Neural progenitor cell (in vitro differentiated cells): Measurements from ENCODE around the gene CCND3. TPM values are rescaled to one million over a fixed set of nuclear protein-coding genes. Genes with fewer than 3 reads are reported as not detected.

ENCODE experiments used
- DNase-seq: peaks from one replicate; pipeline ENCODE4 v3.0.0-alpha.2; 2016; ENCODE audit warnings: low spot score
- H2AFZ ChIP-seq: fragments of 200-600 bp; sonication (generic); replicated peaks from 2 replicates; pipeline ENCODE4 v1.6.1; 2016; ENCODE audit warnings: antibody characterized with exemption
- H3F3A ChIP-seq: fragments of 200-600 bp; sonication (generic); 2 replicates; pipeline ENCODE4 v1.6.1; 2016; ENCODE audit warnings: antibody characterized with exemption, low read depth
- H3K27ac ChIP-seq: fragments of 200-600 bp; sonication (generic); 2 replicates; pipeline ENCODE4 v1.5.1; 2016; ENCODE audit warnings: mild to moderate bottlenecking
- H3K27me3 ChIP-seq: fragments of 200-600 bp; sonication (generic); 2 replicates; pipeline ENCODE4 v1.6.1; 2016; ENCODE audit warnings: mild to moderate bottlenecking, moderate library complexity
- H3K36me3 ChIP-seq: fragments of 200-600 bp; sonication (generic); 2 replicates; pipeline ENCODE4 v1.5.1; 2016
- H3K4me1 ChIP-seq: fragments of 200-600 bp; sonication (generic); 2 replicates; pipeline ENCODE4 v1.6.1; 2016; ENCODE audit warnings: mixed run types
- H3K4me2 ChIP-seq: fragments of 200-600 bp; sonication (generic); 2 replicates; pipeline ENCODE4 v1.6.1; 2016
- H3K4me3 ChIP-seq: fragments of 200-600 bp; sonication (generic); 2 replicates; pipeline ENCODE4 v1.5.1; 2016
- H3K79me2 ChIP-seq: fragments of 200-600 bp; sonication (generic); 2 replicates; pipeline ENCODE4 v1.6.1; 2016; ENCODE audit warnings: low read depth
- H3K9ac ChIP-seq: fragments of 200-600 bp; sonication (generic); 2 replicates; pipeline ENCODE4 v1.6.1; 2016
- H3K9me3 ChIP-seq: fragments of 200-600 bp; sonication (generic); 2 replicates; pipeline ENCODE4 v1.5.1; 2016; ENCODE audit warnings: low read depth
- H4K20me1 ChIP-seq: fragments of 200-600 bp; sonication (generic); 2 replicates; pipeline ENCODE4 v1.6.1; 2016; ENCODE audit warnings: low read depth
- H3K27ac Mint-ChIP-seq: 3 replicates; pipeline ENCODE4 v1.8.0; 2021; ENCODE audit warnings: mixed read lengths
- H3K27me3 Mint-ChIP-seq: 2 replicates; pipeline ENCODE4 v1.8.0; 2022; ENCODE audit warnings: low read depth, mild to moderate bottlenecking, inconsistent platforms, moderate library complexity, mixed read lengths; ENCODE audit not compliant: insufficient read depth
- H3K36me3 Mint-ChIP-seq: 3 replicates; pipeline ENCODE4 v1.8.0; 2021; ENCODE audit warnings: mixed read lengths
- H3K4me1 Mint-ChIP-seq: 3 replicates; pipeline ENCODE4 v1.8.0; 2021; ENCODE audit warnings: mixed read lengths
- H3K4me3 Mint-ChIP-seq: 3 replicates; pipeline ENCODE4 v1.8.0; 2021; ENCODE audit warnings: mild to moderate bottlenecking, moderate library complexity, mixed read lengths
- H3K9me3 Mint-ChIP-seq: 3 replicates; pipeline ENCODE4 v1.8.0; 2020; ENCODE audit warnings: mixed read lengths
- EZH2 ChIP-seq: fragments of 200-600 bp; sonication (generic); IDR thresholded peaks from 2 replicates; pipeline ENCODE4 v1.6.1; 2017; ENCODE audit warnings: antibody characterized with exemption, mild to moderate bottlenecking, moderate library complexity
- EZH2phosphoT487 ChIP-seq: fragments of 200-600 bp; sonication (generic); IDR thresholded peaks from 2 replicates; pipeline ENCODE4 v1.6.1; 2017; ENCODE audit warnings: antibody characterized with exemption
- total RNA-seq: library from RNA; depleted of rRNA; stranded (reverse); fragments of >200 nt; gene quantifications from 2 replicates; pipeline ENCODE4 v1.2.3, GENCODE V29; 2015; ENCODE audit warnings: low replicate concordance
- TF ChIP-seq, protein P1 (sequence below): fragments of 200-600 bp; sonication (generic); IDR thresholded peaks from 2 replicates; pipeline ENCODE4 v1.5.1; 2017; ENCODE audit warnings: antibody characterized with exemption, mild to moderate bottlenecking

CCND3 gene
- total RNA-seq, 1 donor from 2014 or later: 7.6 TPM

- Histone ChIP-seq H3K9me3 (no peaks in the 10 kb centered on the region), H3K4me1 (peaks cover under 1% of the 10 kb centered on the region), H3K36me3 (no peaks in the 10 kb centered on the region), H3K4me3 (no peak overlapping the region), H3K9ac (no peak overlapping the region), H3K27me3 (no peaks in the 10 kb centered on the region), H4K20me1 (no peaks in the 10 kb centered on the region), H3F3A (no peaks in the 10 kb centered on the region), H3K27ac (no peak overlapping the region), H2AFZ (no peak overlapping the region), H3K79me2 (no peaks in the 10 kb centered on the region), H3K4me2 (no peak overlapping the region)
- Mint-ChIP-seq H3K36me3 (no peaks in the 10 kb centered on the region), H3K9me3 (no peaks in the 10 kb centered on the region), H3K4me3 (no peak overlapping the region), H3K4me1 (peaks cover 8% of the 10 kb centered on the region), H3K27ac (no peak overlapping the region), H3K27me3 (peaks cover 3% of the 10 kb centered on the region)
- TF ChIP-seq, protein P1, sequence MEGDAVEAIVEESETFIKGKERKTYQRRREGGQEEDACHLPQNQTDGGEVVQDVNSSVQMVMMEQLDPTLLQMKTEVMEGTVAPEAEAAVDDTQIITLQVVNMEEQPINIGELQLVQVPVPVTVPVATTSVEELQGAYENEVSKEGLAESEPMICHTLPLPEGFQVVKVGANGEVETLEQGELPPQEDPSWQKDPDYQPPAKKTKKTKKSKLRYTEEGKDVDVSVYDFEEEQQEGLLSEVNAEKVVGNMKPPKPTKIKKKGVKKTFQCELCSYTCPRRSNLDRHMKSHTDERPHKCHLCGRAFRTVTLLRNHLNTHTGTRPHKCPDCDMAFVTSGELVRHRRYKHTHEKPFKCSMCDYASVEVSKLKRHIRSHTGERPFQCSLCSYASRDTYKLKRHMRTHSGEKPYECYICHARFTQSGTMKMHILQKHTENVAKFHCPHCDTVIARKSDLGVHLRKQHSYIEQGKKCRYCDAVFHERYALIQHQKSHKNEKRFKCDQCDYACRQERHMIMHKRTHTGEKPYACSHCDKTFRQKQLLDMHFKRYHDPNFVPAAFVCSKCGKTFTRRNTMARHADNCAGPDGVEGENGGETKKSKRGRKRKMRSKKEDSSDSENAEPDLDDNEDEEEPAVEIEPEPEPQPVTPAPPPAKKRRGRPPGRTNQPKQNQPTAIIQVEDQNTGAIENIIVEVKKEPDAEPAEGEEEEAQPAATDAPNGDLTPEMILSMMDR: no peak
- TF ChIP-seq EZH2: no peak
- TF ChIP-seq EZH2phosphoT487: no peak
- DNase-seq: no peak
Measured at GRCh38 chr6:41972826-41973225, 31.2 kb upstream of the CCND3 start.

GRCh38 chr6:41970436-41970846, 28.8 kb upstream of the CCND3 start:
- no peaks in the 10 kb centered on the region for H3K36me3 Mint-ChIP-seq
- H3K9ac ChIP-seq: no peak overlapping the region
- H3K79me2 ChIP-seq: no peaks in the 10 kb centered on the region
- peak overlapping the region; percentile 50 for H3K27ac Mint-ChIP-seq
- H3K9me3 Mint-ChIP-seq: no peaks in the 10 kb centered on the region
- H4K20me1 ChIP-seq: peaks cover 4% of the 10 kb centered on the region
- no peaks in the 10 kb centered on the region for H3K27me3 ChIP-seq
- H3K4me1 ChIP-seq: peaks cover 23% of the 10 kb centered on the region
- no peak overlapping the region for H3K4me3 ChIP-seq
- H3K36me3 ChIP-seq: no peaks in the 10 kb centered on the region
- H3K4me2 ChIP-seq: no peak overlapping the region
- TF ChIP-seq EZH2phosphoT487 (no peak), EZH2 (no peak)
- TF ChIP-seq, protein P1: no peak
- H3K9me3 ChIP-seq: no peaks in the 10 kb centered on the region
- H3K4me3 Mint-ChIP-seq: no peak overlapping the region
- no peak for DNase-seq
- H3K4me1 Mint-ChIP-seq: peaks cover 30% of the 10 kb centered on the region
- H3K27ac ChIP-seq: no peak overlapping the region
- H3K27me3 Mint-ChIP-seq: peaks cover 5% of the 10 kb centered on the region
- H3F3A ChIP-seq: peaks cover 13% of the 10 kb centered on the region
- H2AFZ ChIP-seq: no peak overlapping the region

- Histone ChIP-seq H3K27me3 (no peaks in the 10 kb centered on the region), H2AFZ (no peak overlapping the region), H3K4me1 (peaks cover 27% of the 10 kb centered on the region), H3K9ac (no peak overlapping the region), H3K4me2 (peak overlapping the region; percentile 29), H3K4me3 (no peak overlapping the region), H3F3A (peaks cover 20% of the 10 kb centered on the region), H3K27ac (no peak overlapping the region), H3K36me3 (no peaks in the 10 kb centered on the region), H3K9me3 (no peaks in the 10 kb centered on the region), H3K79me2 (no peaks in the 10 kb centered on the region), H4K20me1 (peaks cover 10% of the 10 kb centered on the region)
- Mint-ChIP-seq H3K9me3 (no peaks in the 10 kb centered on the region), H3K36me3 (no peaks in the 10 kb centered on the region), H3K4me1 (peaks cover 46% of the 10 kb centered on the region), H3K27ac (no peak overlapping the region), H3K4me3 (no peak overlapping the region), H3K27me3 (peaks cover 8% of the 10 kb centered on the region)
- no peak for DNase-seq
- TF ChIP-seq, protein P1: no peak
- no peak for TF ChIP-seq EZH2
- TF ChIP-seq EZH2phosphoT487: no peak
Measured at GRCh38 chr6:41967312-41968287, 26.0 kb upstream of the CCND3 start.
